COR-L47 (cell line): ENCODE measurements around the gene RBPJ.

Experiments used
- DNase-seq: peaks from one replicate; lab custom pipeline; 2025; lab: John Stamatoyannopoulos, UW

Gene RBPJ

GRCh38 chr4:26320538-26321372 lies at the start of gene RBPJ:
Gene RBPJ, plus strand, starts transcription at chr4:26321014. Its CDS starts 15 bp downstream, at chr4:26321029.
- peak; percentile 98 for DNase-seq

- no peak for DNase-seq
These were observed 49.1 kb upstream of the RBPJ start for GRCh38 chr4:26271703-26272102.

GRCh38 chr4:26272654-26273615 lies 47.9 kb upstream of the RBPJ start:
- no peak for DNase-seq

GRCh38 chr4:26273616-26273980 lies 47.2 kb upstream of the RBPJ start:
- DNase-seq: no peak

- no peak for DNase-seq
These were observed 45.5 kb upstream of the RBPJ start for GRCh38 chr4:26275281-26275680.

GRCh38 chr4:26279446-26279845 lies 41.4 kb upstream of the RBPJ start:
- DNase-seq: no peak

GRCh38 chr4:26281881-26282280 lies 38.9 kb upstream of the RBPJ start:
- DNase-seq: no peak

GRCh38 chr4:26284536-26284935 lies 36.3 kb upstream of the RBPJ start:
- DNase-seq: no peak

GRCh38 chr4:26285272-26285671 lies 35.5 kb upstream of the RBPJ start:
- DNase-seq: no peak

GRCh38 chr4:26287756-26288155 lies 33.1 kb upstream of the RBPJ start:
- no peak for DNase-seq

- no peak for DNase-seq
These were observed 32.4 kb upstream of the RBPJ start for GRCh38 chr4:26288355-26288909.

GRCh38 chr4:26289401-26289800 lies 31.4 kb upstream of the RBPJ start:
- no peak for DNase-seq

- DNase-seq: no peak
These were observed 30.5 kb upstream of the RBPJ start for GRCh38 chr4:26290321-26290720.

GRCh38 chr4:26294904-26295303 lies 25.9 kb upstream of the RBPJ start:
- no peak for DNase-seq

GRCh38 chr4:26296021-26296420 lies 24.8 kb upstream of the RBPJ start:
- DNase-seq: no peak

GRCh38 chr4:26296514-26296913 lies 24.3 kb upstream of the RBPJ start:
- no peak for DNase-seq

GRCh38 chr4:26297219-26297618 lies 23.6 kb upstream of the RBPJ start:
- no peak for DNase-seq

GRCh38 chr4:26298198-26298947 lies 22.4 kb upstream of the RBPJ start:
- no peak for DNase-seq

GRCh38 chr4:26299254-26299882 lies 21.4 kb upstream of the RBPJ start:
- DNase-seq: no peak

GRCh38 chr4:26300314-26301307 lies 20.2 kb upstream of the RBPJ start:
- no peak for DNase-seq
